Stimulated activated CD8-positive, alpha-beta memory T cell treated with anti-CD3 and anti-CD28 coated beads, Interleukin-2, amount 100 ng/mL, for 1 hour (primary cell): ENCODE data around the gene PID1.
"Not testable (repeated sequence)": the region's sequence is repeated elsewhere in the genome, so short reads cannot be mapped to it uniquely, and the experiment has no call there.

Source experiments
- DNase-seq, 2 donors: peaks; one replicate each; pipeline ENCODE4 v3.0.0-alpha.2; 2020; ENCODE audit warnings: low read depth in 2 of 2

PID1 gene

GRCh38 chr2:229212241-229212640, 58.8 kb downstream of the PID1 start:
- DNase-seq, result no peak

DNA sequence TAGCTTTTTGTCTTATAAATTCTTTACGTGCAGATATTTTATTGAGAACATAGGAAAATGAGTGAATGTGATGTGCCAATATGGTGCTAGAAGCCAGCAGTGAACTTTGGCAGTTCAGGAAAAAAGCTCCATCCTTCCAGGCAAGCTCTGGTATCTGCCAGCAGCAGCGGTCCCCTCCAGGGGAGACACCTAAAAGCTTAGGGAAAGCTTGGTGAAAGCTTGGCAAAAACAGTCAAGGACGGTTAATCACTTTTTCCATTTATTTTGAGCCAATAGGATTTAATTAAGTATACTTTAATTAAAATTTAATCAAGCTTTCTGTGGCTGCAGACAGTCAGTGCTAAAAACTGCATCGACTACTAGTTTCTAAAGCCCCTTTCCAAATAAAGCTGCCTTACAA, 60.4 kb downstream of the PID1 start:
- no peak for DNase-seq

DNA sequence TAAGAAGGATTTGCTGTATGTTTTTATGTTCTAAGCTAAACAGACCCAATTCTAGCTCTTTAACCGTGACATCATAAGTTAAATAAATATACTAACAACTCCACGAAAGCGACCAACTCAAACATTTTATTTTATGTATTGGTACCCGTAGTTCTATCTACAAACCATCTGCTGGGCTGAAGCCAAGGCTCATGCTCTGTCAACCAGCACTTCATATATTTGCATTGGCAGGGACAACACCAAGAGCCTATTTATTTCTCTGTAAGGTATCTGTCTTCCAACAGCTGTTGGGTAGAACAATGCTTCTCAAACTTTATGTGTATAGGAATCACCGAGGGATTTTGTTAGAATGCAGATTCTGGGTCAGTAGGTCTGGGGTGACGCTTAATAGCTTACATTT, 64.5 kb downstream of the PID1 start:
- DNase-seq, result no peak

- no peak for DNase-seq
Observed at GRCh38 chr2:229205704-229206103, 65.4 kb downstream of the PID1 start.

- DNase-seq, result no peak
Observed at GRCh38 chr2:229202646-229203045, 68.4 kb downstream of the PID1 start.

- DNase-seq, result no peak
Observed at GRCh38 chr2:229201521-229201920, 69.6 kb downstream of the PID1 start.

DNA sequence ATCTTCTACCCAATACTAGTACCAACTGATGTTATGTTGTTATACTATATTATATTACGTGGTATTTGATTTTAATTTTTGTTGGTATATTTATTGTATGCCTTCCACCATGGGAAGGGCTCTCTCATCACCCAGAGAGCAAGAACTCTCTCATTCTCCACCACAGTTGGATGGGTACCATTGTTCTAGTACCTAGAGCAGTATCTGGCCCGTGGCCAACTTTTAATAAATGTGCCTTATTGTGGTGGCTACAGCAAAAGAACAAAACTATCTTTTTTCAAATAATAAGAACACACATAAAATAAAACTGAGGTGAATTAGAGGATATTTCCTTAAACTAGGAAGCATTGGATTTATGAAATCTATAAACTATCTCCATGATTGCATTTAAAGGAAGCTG, 71.8 kb downstream of the PID1 start:
- DNase-seq, result no peak

DNA sequence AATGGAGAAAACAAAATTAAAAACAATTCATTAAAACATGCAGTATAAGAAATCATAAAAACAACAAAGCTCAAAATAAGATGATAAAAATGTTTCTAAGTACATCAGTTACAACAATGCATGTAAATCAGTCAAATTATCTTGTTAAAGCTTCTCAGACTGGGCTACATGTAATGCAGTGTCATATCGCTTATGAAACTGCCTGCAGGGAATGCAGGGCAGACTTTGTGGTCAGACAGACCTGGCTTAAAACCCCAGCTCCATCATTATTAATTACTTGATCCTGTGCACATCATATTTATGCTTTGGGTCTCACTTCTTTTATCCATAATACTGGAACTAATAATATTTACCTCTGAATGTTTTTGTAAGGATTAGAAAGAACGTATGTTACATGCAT, 74.6 kb downstream of the PID1 start:
- no peak for DNase-seq

- no peak for DNase-seq
Observed at GRCh38 chr2:229195346-229195947, 75.6 kb downstream of the PID1 start.

DNA sequence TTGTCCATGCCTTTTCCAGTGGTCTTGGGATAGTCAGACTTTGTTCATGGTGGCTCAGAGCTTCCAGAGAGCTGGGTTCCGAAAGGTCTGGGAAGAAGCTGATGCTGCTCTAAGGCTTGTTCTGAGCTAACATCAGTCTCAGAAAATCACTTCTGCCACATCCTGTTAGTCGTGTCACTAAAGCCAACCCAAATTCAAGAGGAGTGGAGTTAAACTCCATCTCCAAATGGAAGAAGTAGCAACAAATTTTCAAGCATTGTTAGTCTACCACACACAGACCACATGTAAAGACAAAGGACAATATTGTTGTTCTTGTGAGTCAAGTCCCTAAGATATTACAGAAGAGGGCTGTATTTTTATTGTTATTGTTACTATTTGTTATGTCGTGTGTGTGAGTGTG, 77.8 kb downstream of the PID1 start:
- no peak for DNase-seq

DNA sequence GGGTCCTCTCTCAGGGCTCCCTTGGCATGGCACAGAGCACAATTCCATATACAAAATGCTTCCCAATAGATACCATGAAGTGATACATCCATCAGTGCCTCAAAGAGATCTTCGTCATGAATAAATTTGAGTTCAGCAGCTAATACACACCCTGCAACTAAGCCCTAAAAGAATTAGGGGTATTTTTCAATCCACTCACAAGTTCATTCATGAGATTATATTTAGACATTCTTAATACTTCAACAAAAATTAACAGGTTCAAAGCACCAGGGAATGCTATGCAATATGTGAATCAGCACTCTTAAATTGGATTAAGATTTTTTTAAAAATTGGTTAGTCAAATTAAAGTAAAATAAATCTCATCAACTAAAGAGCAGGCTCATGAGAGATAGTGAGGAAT, 79.7 kb downstream of the PID1 start:
- no peak for DNase-seq

GRCh38 chr2:229187123-229187522, 84.0 kb downstream of the PID1 start:
- DNase-seq, result not testable (repeated sequence)

- DNase-seq, result no peak
Observed at GRCh38 chr2:229181641-229182040, 89.4 kb downstream of the PID1 start.

- no peak for DNase-seq
Observed at GRCh38 chr2:229180658-229181057, 90.4 kb downstream of the PID1 start.

GRCh38 chr2:229179628-229180027, 91.5 kb downstream of the PID1 start:
- no peak for DNase-seq

- DNase-seq, result no peak
Observed at GRCh38 chr2:229178706-229179105, 92.4 kb downstream of the PID1 start.

DNA sequence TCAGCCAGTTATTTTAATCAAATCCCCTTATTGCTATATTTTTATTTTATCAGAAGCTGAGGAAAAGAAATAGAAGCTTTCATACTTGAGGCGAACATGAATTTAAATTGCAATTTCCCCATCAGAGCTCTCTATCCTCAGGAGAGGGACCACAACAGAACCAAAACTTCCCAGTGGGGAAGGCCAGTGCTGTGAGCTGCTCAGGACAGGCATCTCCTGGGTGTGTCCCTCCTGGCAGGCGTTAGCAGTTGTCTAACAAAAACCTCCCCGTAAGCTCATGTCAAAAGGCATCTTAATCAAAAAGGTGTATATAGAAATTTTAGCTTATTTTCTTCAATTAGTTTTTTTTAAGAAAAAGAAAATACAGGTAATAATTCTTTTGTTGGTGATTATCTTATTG, 93.0 kb downstream of the PID1 start:
- no peak for DNase-seq

GRCh38 chr2:229176136-229176535, 95.0 kb downstream of the PID1 start:
- DNase-seq, result no peak

- no peak for DNase-seq
Observed at GRCh38 chr2:229175497-229175863, 95.6 kb downstream of the PID1 start.

GRCh38 chr2:229174794-229175496, 96.1 kb downstream of the PID1 start:
- no peak for DNase-seq

- DNase-seq, result no peak
Observed at GRCh38 chr2:229173825-229174359, 97.2 kb downstream of the PID1 start.

- DNase-seq, result no peak
Observed at GRCh38 chr2:229170916-229171315, 100.2 kb downstream of the PID1 start.

- DNase-seq, result no peak
Observed at GRCh38 chr2:229170171-229170570, 100.9 kb downstream of the PID1 start.

- DNase-seq, result no peak
Observed at GRCh38 chr2:229169751-229170150, 101.3 kb downstream of the PID1 start.
